ENCODE data around the gene NCOA6.

The NCOA6 gene
- 23.1 to 37.7 (median 32.9) reads per million in 4 donors for total RNA-seq

- DNase-seq: peak; percentile 81 to 85 (median 84)
Observed at GRCh38 chr20:34825530-34826362, at the start of gene NCOA6. Gene NCOA6, minus strand, starts transcription at chr20:34825651. Its CDS starts 43,296 bp downstream, at chr20:34782355.

GRCh38 chr20:34874094-34874654, 48.7 kb upstream of the NCOA6 start:
- peak in 2 of 5 donors; percentile 25 to 74 for DNase-seq

GRCh38 chr20:34873583-34874093, 48.2 kb upstream of the NCOA6 start:
- no peak for DNase-seq

GRCh38 chr20:34872622-34873224, 47.3 kb upstream of the NCOA6 start, which contains the start of gene GGT7:
Gene GGT7, minus strand, starts transcription at chr20:34872856. Its CDS starts 41 bp downstream, at chr20:34872815.
- peak; percentile 79 to 85 (median 84) for DNase-seq

GRCh38 chr20:34871966-34872621, 46.6 kb upstream of the NCOA6 start:
- no peak for DNase-seq

- no peak for DNase-seq
Observed at GRCh38 chr20:34871320-34871926, 46.0 kb upstream of the NCOA6 start.

- no peak for DNase-seq
Observed at GRCh38 chr20:34864216-34864615, 38.8 kb upstream of the NCOA6 start.

- no peak for DNase-seq
Observed at GRCh38 chr20:34863421-34863965, 38.0 kb upstream of the NCOA6 start.

GRCh38 chr20:34862724-34863123, 37.3 kb upstream of the NCOA6 start:
- no peak for DNase-seq

GRCh38 chr20:34861386-34862084, 36.1 kb upstream of the NCOA6 start:
- no peak for DNase-seq

GRCh38 chr20:34859826-34860545, 34.5 kb upstream of the NCOA6 start:
- DNase-seq: no peak

GRCh38 chr20:34859367-34859766, 33.9 kb upstream of the NCOA6 start:
- no peak for DNase-seq

GRCh38 chr20:34852298-34852697, 26.8 kb upstream of the NCOA6 start:
- DNase-seq: no peak

- DNase-seq: no peak
Observed at GRCh38 chr20:34850969-34851368, 25.5 kb upstream of the NCOA6 start.

GRCh38 chr20:34849778-34850177, 24.3 kb upstream of the NCOA6 start:
- no peak for DNase-seq

GRCh38 chr20:34848597-34848996, 23.1 kb upstream of the NCOA6 start:
- DNase-seq: no peak

GRCh38 chr20:34843421-34843820, 18.0 kb upstream of the NCOA6 start:
- DNase-seq: no peak

GRCh38 chr20:34842143-34842542, 16.7 kb upstream of the NCOA6 start:
- no peak for DNase-seq

- DNase-seq: peak in 1 of 5 donors; percentile 35
Observed at GRCh38 chr20:34834459-34834893, 9.0 kb upstream of the NCOA6 start.

- DNase-seq: no peak
Observed at GRCh38 chr20:34831936-34832335, 6.5 kb upstream of the NCOA6 start.

- DNase-seq: no peak
Observed at GRCh38 chr20:34829191-34829590, 3.7 kb upstream of the NCOA6 start.
